ENCODE data around the gene NTM.

NTM gene

GRCh38 chr11:131612533-131612932 is 242.1 kb downstream of the NTM start:
- no peak for DNase-seq

GRCh38 chr11:131614631-131615030 is 244.2 kb downstream of the NTM start:
- no peak for DNase-seq

- no peak for DNase-seq
Observed at GRCh38 chr11:131615611-131616010, 245.2 kb downstream of the NTM start.

GRCh38 chr11:131616481-131617140 is 246.2 kb downstream of the NTM start:
- DNase-seq, result no peak

- DNase-seq, result no peak
Observed at GRCh38 chr11:131618201-131618600, 247.8 kb downstream of the NTM start.

GRCh38 chr11:131622193-131622592 is 251.8 kb downstream of the NTM start:
- DNase-seq, result no peak

- no peak for DNase-seq
Observed at GRCh38 chr11:131624531-131624930, 254.1 kb downstream of the NTM start.

- DNase-seq, result no peak
Observed at GRCh38 chr11:131626788-131627187, 256.4 kb downstream of the NTM start.

- DNase-seq, result no peak
Observed at GRCh38 chr11:131628739-131629138, 258.3 kb downstream of the NTM start.

GRCh38 chr11:131629925-131630540 is 259.6 kb downstream of the NTM start:
- DNase-seq, result no peak

- DNase-seq, result no peak
Observed at GRCh38 chr11:131632971-131633370, 262.6 kb downstream of the NTM start.

GRCh38 chr11:131633921-131634715 is 263.7 kb downstream of the NTM start:
- no peak for DNase-seq

GRCh38 chr11:131637469-131638175 is 267.2 kb downstream of the NTM start:
- no peak for DNase-seq

- no peak for DNase-seq
Observed at GRCh38 chr11:131638889-131639288, 268.5 kb downstream of the NTM start.

- no peak for DNase-seq
Observed at GRCh38 chr11:131640320-131640719, 269.9 kb downstream of the NTM start.

- DNase-seq, result no peak
Observed at GRCh38 chr11:131642756-131643531, 272.5 kb downstream of the NTM start.

- DNase-seq, result no peak
Observed at GRCh38 chr11:131644204-131644795, 273.9 kb downstream of the NTM start.

GRCh38 chr11:131645237-131645636 is 274.8 kb downstream of the NTM start:
- DNase-seq, result no peak

GRCh38 chr11:131649856-131650255 is 279.4 kb downstream of the NTM start:
- DNase-seq, result no peak

GRCh38 chr11:131652231-131652630 is 281.8 kb downstream of the NTM start:
- DNase-seq, result no peak

- DNase-seq, result no peak
Observed at GRCh38 chr11:131653260-131653659, 282.8 kb downstream of the NTM start.

- no peak for DNase-seq
Observed at GRCh38 chr11:131654849-131655248, 284.4 kb downstream of the NTM start.
